GM19023 (cell line): ENCODE measurements around the gene RCN2.
A peak's percentile ranks its signal among the peaks of the same experiment; 100 is the strongest.
"Not testable (repeated sequence)": the region's sequence is repeated elsewhere in the genome, so short reads cannot be mapped to it uniquely, and the experiment has no call there.

Source experiments
- ATAC-seq: cut with Tn5 transposase; IDR thresholded peaks from one replicate; pipeline ENCODE4 v1.9.1; 2021; ENCODE audit warnings: mild to moderate bottlenecking, moderate library complexity; ENCODE audit not compliant: unreplicated experiment

RCN2 gene

GRCh38 chr15:76930831-76931396, 635 bp upstream of the RCN2 start:
- ATAC-seq: no peak

DNA sequence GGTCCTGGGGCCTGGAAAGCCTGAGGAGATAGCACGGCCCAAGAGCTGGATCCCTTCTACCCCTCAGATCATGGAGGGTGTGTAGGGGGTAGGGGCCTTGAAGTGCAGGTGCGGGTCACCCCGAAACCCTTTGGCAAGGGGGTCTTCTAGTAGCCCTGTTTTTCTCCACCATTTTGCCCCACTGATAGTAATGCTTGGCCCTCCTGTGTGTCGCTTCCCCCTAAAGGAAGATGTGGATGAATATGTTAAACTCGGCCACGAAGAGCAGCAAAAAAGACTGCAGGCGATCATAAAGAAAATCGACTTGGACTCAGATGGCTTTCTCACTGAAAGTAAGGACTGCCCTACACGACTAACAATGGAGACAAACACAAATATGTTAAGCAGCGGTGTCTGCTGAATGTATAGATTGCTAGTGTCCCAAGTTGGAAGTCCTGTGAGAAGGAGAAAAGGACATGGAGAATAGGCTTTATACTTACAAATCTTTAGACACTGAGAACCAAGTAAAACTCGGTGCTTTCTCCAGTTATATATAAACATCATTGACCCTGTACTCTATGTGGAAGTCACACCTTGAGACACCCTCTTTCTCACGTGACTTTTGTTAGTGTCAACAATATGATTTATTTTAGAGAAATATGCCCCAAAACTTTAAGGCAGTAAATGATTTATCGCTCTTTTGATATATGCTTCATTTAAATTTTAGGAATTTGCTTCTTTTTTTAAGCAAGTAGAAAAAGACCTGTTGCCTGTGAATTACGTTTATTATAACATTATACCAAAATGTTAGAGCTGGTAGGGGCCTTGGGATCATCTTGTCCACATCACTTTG, 802 bp downstream of the RCN2 start:
- ATAC-seq: peak; percentile 12

GRCh38 chr15:76935620-76936019, 4.1 kb downstream of the RCN2 start:
- no peak for ATAC-seq

- no peak for ATAC-seq
Measured at GRCh38 chr15:76936671-76937070, 5.1 kb downstream of the RCN2 start.

- ATAC-seq: no peak
Measured at GRCh38 chr15:76938752-76939151, 7.2 kb downstream of the RCN2 start.

DNA sequence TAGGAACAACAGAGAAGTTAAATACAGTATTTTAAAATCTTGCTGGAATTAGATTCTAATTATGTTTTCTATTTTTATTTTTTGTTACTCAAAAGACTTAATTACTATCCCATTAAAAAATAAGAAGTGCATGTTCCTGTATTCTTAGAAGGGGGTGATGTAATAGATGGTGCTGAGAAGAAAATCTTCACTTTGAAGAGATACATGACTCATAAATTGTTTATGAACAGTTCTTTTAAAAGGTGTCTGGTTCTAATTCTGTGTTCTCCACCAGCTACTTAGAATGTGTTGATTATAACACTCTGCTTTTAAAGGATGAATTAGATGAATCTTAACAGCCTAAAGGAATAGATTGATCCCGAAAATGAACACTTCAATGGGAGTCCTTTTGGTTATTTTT, 8.2 kb downstream of the RCN2 start:
- ATAC-seq: no peak

GRCh38 chr15:76941636-76942035, 10.1 kb downstream of the RCN2 start:
- no peak for ATAC-seq

- no peak for ATAC-seq
Measured at GRCh38 chr15:76942331-76942730, 10.8 kb downstream of the RCN2 start.

- ATAC-seq: no peak
Measured at GRCh38 chr15:76945494-76946093, 14.0 kb downstream of the RCN2 start.

- no peak for ATAC-seq
Measured at GRCh38 chr15:76947454-76947853, 15.9 kb downstream of the RCN2 start.

DNA sequence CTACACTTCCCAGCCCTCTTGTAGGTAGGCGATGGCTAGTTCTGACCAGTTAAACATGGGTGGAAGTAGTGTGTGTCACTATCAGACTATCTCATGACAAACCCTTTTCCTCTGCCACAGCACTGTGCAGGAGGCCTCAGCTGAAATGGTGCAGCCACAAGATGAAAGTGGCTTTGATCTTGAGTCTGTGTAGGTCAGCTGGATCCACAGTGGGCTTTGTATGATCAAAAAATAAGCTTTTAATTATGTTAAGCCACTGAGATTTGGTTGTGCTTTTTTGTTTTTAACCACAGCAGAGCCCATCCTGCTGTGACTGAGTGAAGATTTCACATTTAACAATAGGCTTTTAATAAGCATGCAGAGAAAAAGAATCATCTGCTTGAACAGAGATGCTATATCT, 19.7 kb downstream of the RCN2 start:
- no peak for ATAC-seq

DNA sequence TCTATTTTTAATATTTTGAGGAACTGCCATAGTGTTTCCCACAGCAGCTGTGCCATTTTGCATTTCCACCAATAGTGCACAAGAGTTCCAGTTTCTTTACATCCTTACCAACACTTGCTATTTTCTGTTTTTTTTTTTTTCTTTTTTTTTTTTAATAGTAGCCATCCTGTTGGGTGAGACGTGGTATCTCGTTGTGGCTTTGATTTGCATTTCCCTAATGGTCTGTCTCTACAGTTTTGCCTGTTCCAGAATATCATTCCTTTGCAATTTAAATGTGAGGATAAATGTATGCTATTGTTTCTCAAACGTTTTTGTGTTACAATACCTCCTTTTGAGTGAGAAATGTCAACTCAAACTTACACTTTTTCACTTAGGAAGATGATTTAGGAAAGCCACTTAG, 22.4 kb downstream of the RCN2 start:
- ATAC-seq: no peak

DNA sequence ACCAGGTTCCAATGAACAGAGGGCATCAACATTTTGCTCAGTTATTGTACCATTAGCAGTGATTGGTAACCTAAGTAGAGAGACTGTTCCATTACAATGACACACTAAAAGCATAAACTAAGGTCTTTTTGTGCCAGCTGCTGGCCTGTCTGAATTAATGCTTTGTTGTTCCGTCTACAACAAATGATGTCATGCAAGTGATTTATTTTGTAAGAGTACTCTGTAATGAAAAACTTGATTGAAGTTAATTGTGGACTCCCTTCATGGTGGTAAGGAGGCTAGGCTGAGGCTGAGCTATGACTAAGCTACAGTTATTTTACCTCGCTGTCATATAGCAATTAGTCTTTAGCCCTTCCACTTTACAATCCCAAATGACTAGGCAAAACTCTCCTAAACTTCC, 23.2 kb downstream of the RCN2 start:
- ATAC-seq: no peak

DNA sequence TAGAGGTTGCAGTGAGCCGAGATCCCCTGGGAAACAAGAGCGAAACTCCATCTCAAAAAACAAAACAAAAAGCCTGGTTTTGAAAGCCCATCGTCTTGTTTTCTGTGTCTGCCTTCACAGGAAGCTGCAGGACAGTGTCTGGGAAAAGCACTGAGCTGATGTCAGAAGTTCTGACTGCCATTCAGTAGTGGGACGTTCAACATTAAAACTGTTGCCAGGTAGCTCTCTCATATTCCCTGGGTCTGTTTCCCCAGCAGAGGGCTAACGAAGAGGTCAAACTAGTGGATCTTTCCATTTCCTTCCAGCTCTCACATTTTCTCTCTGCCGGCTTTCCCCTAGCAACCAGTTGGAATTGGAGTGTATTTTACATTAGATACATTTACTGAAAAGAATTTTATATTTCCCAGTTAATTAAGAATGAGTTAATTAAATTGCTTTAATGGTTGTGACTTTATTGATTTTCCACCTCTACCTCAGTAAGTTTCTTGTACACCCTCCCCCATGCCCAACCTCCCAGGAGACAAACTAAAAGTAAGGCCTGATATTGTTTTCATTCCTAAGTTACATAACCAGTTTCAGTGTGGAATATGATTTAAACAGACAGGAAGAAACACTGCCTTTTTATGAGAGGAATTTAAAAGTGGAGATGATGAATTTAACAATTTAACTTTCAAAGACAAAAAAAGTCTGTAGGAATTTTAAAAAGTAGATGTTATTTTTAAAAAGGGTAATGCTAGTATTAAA, 29.9 kb downstream of the RCN2 start:
- no peak for ATAC-seq

GRCh38 chr15:76962337-76963013, 30.9 kb downstream of the RCN2 start:
- ATAC-seq: no peak

GRCh38 chr15:76963596-76963995, 32.0 kb downstream of the RCN2 start:
- no peak for ATAC-seq

GRCh38 chr15:76964157-76964556, 32.6 kb downstream of the RCN2 start:
- ATAC-seq: no peak

GRCh38 chr15:76966051-76966450, 34.5 kb downstream of the RCN2 start:
- not testable (repeated sequence) for ATAC-seq

- ATAC-seq: no peak
Measured at GRCh38 chr15:76967067-76967466, 35.5 kb downstream of the RCN2 start.

- ATAC-seq: no peak
Measured at GRCh38 chr15:76968306-76968705, 36.8 kb downstream of the RCN2 start.
